ENCODE data around the gene DENND2D. TPM values are rescaled to one million over a fixed set of nuclear protein-coding genes. Genes with fewer than 3 reads are reported as not detected.

The DENND2D gene
- total RNA-seq, 1 experiment from 2014 or later, result 2.1 TPM

DNA sequence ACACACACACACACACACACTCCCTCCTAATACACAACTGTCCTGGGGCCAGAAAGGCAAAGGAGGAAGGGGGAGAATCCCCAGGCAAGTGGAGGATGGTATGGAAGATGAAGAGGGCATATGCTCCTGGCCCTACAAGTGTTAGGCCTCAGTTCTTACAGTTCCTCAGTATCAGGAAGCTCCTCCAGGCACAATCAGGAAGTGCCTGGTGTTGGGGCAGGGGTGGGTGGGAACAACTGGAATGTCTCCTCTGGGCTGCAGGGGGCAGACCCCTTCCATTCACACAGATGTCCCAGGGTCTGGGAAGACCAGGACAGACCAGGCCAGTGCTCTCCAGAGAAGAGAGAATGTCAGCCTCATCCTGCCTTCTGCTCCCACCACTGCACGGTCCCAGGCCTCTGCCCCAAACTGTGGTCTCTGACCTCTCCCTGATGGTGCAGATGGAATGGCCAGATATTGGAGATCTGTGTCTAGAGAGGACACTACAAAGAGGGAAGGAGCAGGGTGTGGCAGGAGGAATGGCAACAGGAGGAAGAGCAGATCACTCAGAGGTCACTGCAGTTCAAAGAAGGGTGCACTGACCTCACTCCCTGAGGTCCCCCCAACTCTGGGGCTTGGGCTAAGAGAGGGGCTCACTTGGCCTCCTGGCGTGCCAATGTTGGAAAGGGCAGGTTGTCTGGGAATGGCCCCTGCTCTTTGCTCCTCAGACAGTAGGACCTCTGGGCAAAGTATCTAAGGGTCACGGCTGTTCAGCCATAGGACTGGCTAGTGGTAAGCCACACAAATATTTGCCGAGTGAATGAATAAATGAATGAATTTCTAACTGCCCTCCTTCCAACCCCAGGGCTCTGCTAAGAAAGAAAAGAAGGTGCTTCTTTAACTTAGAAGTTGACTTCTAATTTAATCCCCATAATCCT, 2.5 kb upstream of the DENND2D start (continued):
- TF ChIP-seq ZBTB21 (CRISPR knock-in tag; IDR thresholded peaks at IDR 0.05; ENCODE audit: borderline replicate concordance) (no peak), STAT6 (CRISPR knock-in tag; conservative IDR thresholded peaks at IDR 0.05; ENCODE audit: low read depth) (no peak), HMGA2 (CRISPR knock-in tag; IDR thresholded peaks at IDR 0.05) (no peak), TEAD4 (CRISPR knock-in tag; IDR thresholded peaks at IDR 0.05) (no peak), ZNF396 (CRISPR knock-in tag; IDR thresholded peaks at IDR 0.05; ENCODE audit: borderline replicate concordance) (no peak)

DNA sequence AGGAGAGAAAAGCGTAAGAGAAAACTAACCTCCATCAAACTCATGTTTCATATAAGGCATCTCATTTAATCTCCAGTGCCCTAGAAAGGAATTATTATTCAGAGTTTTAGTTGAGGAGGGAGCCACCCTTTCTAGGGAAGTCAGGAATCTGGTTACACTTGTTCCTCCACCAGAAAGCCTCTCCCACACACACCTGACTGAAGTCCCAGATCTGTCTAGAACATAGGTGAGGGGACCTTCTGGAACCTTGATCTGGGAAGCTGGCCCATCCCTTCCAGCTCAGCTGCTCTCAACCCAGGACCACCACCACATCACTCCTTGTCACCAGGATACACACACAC, 1.9 kb upstream of the DENND2D start:
- ATAC-seq (no peak), DNase-seq (ENCODE audit: low spot score) (no peak)

DNA sequence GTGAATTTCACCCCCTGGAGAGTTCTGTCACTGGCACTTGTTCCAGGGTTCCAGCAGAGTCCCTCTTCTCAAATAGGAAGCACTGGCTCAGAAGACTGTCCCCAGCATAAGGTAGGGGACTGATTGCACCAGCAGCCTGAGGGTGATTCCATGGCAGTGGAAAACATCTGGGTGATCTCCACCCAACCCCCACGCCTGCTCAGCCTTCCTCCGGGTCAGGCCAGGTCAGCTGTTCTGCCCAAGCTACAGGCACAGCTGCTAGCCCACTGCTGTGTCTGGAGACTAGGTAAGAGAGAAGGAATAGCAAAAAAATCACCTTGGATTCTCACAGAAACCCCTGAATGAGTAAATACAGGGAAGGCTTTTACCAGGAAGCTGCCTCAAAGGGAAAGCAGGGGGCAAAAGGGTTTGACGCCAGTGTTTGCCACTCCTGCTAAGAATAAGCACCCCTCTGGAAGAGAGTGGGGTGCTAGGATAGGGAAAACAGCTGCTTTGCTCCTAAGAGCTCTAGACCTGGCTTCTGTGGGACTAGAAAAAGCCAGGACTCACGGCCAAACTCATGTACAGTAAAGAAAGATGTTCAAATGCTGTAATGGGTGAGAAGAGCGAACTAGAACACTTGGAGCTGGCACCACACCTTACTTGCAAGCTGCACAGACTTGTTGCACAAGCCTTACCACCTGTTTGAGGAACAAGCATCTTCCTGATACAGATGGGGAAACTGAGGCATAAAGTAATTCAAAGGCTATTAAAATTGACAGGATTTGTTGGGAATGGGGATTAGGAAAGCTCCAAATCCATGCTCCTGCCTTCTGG, 1.0 kb upstream of the DENND2D start:
- Mint-ChIP-seq H3K4me1 (peaks cover 14% of the 10 kb centered on the region), H3K4me3 (no peak overlapping the region), H3K27me3 (ENCODE audit: low read depth) (peaks cover 42% of the 10 kb centered on the region), H3K27ac (no peak overlapping the region), H3K9me3 (no peaks in the 10 kb centered on the region), H3K36me3 (no peaks in the 10 kb centered on the region)
- ATAC-seq (no peak), DNase-seq (ENCODE audit: low spot score) (no peak)
- TF ChIP-seq, protein P1, sequence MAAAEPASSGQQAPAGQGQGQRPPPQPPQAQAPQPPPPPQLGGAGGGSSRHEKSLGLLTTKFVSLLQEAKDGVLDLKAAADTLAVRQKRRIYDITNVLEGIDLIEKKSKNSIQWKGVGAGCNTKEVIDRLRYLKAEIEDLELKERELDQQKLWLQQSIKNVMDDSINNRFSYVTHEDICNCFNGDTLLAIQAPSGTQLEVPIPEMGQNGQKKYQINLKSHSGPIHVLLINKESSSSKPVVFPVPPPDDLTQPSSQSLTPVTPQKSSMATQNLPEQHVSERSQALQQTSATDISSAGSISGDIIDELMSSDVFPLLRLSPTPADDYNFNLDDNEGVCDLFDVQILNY (CRISPR knock-in tag; IDR thresholded peaks at IDR 0.05), result no peak
- no peak for TF ChIP-seq ZNF263 (CRISPR knock-in tag; IDR thresholded peaks at IDR 0.05; ENCODE audit: low read depth)
- no peak for TF ChIP-seq AR (CRISPR knock-in tag; IDR thresholded peaks at IDR 0.05)
- TF ChIP-seq PRDM15 (CRISPR knock-in tag; IDR thresholded peaks at IDR 0.05), result no peak
- ChIA-PET CTCF (no interaction called here), POLR2A (no interaction called here)

More for the DNA sequence above, 1.9 kb upstream of the DENND2D start:
- ChIA-PET POLR2A (no interaction called here), CTCF (interaction anchor here (0.7 kb wide), 1 partner anchor 10 kb away, joined by 5 read pairs; no protein-coding TSS in a partner anchor)
- Mint-ChIP-seq H3K4me1 (peaks cover 14% of the 10 kb centered on the region), H3K27ac (no peak overlapping the region), H3K9me3 (no peaks in the 10 kb centered on the region), H3K36me3 (no peaks in the 10 kb centered on the region), H3K27me3 (ENCODE audit: low read depth) (peaks cover 51% of the 10 kb centered on the region), H3K4me3 (no peak overlapping the region)
- TF ChIP-seq KAT7 (CRISPR knock-in tag; IDR thresholded peaks at IDR 0.05; ENCODE audit: borderline replicate concordance), result no peak
- no peak for TF ChIP-seq ATF1 (CRISPR knock-in tag; IDR thresholded peaks at IDR 0.05)
- TF ChIP-seq PRRX2 (CRISPR knock-in tag; IDR thresholded peaks at IDR 0.05), result no peak
- TF ChIP-seq TEAD4 (CRISPR knock-in tag; IDR thresholded peaks at IDR 0.05), result no peak
- TF ChIP-seq, protein P2, sequence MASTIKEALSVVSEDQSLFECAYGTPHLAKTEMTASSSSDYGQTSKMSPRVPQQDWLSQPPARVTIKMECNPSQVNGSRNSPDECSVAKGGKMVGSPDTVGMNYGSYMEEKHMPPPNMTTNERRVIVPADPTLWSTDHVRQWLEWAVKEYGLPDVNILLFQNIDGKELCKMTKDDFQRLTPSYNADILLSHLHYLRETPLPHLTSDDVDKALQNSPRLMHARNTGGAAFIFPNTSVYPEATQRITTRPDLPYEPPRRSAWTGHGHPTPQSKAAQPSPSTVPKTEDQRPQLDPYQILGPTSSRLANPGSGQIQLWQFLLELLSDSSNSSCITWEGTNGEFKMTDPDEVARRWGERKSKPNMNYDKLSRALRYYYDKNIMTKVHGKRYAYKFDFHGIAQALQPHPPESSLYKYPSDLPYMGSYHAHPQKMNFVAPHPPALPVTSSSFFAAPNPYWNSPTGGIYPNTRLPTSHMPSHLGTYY (CRISPR knock-in tag; IDR thresholded peaks at IDR 0.05), result no peak
